ENCODE results near the gene TRMU.

Gene TRMU, protein sequence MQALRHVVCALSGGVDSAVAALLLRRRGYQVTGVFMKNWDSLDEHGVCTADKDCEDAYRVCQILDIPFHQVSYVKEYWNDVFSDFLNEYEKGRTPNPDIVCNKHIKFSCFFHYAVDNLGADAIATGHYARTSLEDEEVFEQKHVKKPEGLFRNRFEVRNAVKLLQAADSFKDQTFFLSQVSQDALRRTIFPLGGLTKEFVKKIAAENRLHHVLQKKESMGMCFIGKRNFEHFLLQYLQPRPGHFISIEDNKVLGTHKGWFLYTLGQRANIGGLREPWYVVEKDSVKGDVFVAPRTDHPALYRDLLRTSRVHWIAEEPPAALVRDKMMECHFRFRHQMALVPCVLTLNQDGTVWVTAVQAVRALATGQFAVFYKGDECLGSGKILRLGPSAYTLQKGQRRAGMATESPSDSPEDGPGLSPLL

DNA sequence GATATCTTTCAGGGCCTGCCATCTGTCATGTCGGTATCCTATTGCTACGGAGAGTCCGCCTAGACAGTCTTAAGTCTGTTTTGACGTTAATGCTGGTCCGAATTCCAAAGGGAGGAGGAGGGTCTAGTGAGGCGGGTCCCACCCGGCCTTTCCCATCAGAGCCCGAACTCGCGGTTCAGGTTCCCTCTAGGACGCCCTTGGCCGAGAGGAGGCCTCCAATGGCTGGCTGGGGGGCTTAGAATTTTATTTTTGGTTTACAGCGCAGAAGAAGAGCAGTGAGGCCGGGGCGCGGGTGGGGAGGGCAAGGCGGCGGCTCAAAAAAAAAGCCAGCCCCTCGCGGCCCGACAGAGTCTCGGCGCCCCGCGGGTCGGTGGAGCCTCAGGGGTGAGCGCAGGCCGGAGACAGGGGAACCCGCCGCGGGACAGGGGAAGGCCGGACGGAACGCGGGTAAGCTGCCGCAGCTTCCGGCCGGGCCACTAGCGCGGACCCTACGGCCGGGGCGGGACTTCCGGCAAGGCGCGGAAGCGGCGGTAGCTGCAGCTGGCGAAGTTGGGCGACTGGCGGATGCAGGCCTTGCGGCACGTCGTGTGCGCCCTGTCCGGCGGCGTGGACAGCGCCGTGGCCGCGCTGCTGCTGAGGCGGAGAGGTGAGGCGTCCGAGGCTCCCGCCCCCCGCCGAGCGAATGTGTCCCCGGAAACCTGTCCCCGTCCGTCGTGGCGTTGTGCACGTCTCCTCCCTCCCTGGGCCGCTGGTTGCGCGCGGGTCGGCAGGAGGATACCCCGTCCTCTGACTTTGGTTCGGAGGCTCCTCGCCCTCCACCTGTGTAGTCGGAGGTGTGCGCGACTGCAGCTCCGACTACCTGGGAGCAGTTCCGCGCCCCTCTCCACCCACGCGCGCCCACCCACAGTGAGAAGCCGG, at the start of gene TRMU:
Gene TRMU, plus strand, starts transcription at position 514 of the 918 bp plus-strand sequence. Its CDS starts 51 bp downstream, at position 565.
- peak; percentile 70 for DNase-seq (ENCODE audit: low spot score)

DNA sequence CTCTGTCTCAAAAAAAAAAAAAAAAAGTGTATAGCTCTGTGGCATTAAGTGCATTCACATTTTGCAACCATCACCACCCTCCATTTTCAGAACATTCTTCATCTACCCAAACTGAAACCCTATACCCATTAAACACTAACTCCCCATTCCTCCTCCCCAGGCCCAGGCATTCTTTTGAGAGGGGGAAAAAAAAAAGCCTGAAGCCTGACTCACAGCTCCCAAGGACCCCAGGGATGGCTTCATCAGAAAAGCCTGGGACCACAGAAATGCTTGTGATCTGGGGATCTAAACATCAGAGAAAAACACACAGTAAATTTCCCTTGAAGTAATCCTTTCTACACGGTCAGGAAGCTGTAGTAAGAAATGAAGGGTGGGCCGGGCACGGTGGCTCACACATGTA, 49.5 kb upstream of the TRMU start:
- DNase-seq (ENCODE audit: low spot score): no peak

DNA sequence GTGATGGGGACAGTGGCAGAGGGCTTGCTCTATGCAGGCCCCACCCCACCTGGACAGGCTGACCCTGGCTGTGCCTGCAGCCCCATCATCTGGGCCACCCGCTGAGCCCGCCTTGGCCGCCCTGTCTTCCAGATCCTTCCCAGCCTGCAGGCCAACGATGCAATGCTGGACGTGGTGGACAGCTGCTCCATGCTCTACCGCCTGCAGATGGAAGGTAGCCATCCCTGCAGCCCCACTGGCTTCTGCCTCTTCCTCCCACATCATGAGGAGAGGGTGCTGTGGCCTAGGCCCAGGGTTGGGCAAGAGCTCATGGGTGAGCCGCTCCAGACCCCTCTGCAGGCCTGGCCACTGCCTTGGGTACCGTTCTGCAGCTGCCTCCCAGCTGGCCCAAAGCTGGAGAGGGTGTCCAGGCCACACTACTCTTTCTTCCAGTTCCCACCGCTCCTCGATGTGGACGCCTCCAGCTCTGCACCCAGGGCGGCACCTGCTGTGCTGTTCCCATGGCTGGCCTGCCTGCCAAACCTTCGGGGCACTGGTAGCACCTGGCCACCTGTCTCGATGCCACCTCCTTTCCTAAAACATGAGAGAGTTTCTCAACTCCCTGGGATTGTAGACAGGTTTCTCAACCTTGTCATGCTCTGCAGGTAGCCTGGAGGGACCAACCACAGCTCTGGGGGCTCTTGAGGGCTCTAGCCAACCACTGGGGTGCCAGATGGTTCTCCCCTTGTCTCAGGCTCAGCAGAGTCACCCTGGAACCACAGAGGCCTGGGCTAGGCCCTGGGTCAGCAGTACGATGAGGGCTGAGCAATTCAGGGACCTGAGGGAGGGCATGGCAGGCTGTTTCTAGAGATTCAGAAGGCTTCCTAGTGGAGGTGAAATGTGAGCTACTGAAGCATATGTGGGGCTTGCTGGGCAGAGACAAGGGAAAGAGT, 48.3 kb upstream of the TRMU start:
- no peak for DNase-seq (ENCODE audit: low spot score)

DNA sequence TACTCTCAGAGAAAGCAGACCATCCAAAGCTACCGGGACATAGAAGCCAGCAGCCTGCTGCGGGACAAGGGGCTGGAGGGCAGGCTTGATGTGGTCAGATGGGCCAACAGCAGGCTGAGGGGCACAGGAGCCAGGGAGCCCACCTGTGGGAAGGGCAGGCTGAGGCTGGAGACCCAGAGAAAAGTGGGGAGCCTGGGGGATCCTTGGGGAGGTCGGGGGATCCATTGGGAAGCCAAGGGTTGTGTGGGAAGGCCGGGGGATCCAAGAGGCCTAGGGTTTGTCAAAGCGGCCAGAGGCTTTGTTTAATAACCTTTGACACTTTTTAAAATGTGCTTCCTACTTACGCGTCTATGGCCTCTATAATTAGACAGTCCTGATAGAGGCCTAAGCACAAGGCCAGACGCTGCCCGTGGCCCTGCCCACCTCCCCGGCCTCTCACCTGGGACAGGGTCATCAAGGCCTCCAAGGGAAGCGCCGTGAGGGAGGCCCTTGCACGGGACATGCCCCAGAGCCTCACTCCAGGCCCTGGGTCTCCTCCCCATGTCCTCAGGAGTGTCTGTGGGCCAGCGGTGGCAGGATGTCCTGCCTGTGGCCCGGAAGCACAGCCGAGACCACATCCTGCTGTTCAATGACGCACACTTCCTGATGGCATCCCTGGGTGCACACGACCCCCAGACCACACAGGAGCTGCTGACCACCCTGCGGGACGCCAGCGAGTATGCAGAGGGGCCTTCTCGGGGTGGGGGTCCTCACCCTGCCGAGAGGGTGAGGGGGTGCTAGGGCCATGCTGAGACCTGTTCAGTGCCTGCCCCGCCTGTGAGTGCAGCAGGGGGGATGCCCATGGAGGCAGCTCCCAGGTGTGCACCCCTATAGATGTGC, 47.4 kb upstream of the TRMU start:
- DNase-seq (ENCODE audit: low spot score): no peak

DNA sequence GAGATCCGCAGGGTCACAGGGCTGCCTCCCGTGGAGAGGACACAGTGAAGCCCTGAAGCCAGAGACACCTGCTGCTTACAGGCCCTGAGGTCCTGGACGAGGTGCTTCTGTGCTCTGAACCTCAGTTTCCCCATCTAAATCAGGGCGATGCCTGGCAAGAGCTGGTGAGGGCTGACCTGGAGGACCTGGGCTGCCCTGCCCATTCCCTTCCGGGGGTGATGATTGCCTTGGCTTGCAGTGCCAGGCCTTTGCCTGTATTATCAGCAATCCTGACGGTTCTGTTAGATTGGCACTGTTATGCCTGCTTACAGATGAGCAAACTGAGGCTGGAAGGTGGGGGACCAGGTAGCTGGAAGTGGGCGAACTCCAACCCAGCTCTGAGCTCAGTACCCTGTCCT, 46.7 kb upstream of the TRMU start:
- no peak for DNase-seq (ENCODE audit: low spot score)

DNA sequence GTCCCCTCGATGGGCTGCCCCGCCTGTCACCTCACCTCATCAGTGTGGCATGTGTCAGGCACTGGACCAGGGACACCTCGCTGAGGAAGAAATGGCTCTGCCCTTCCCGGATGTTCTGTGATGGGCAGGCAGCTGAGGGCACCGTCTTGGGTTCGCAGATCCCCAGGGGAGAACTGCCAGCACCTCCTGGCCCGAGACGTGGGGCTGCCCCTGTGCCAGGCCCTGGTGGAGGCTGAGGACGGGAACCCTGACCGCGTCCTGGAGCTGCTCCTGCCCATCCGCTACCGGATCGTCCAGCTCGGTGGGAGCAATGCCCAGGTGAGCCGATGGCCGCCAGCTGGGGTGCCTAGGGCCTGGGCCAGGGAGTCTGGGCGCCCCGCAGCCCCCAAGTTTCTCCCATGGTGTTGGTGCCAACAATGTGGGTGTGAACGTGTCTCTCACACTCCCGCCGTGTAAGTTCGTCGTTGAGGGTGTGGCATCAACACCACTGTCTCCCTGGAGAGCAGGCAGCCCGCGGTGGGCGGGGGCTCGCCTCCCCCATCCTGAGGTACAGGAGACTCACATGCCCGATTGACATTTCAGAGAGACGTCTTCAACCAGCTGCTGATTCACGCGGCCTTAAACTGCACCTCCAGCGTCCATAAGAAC, 46.1 kb upstream of the TRMU start:
- no peak for DNase-seq (ENCODE audit: low spot score)

DNA sequence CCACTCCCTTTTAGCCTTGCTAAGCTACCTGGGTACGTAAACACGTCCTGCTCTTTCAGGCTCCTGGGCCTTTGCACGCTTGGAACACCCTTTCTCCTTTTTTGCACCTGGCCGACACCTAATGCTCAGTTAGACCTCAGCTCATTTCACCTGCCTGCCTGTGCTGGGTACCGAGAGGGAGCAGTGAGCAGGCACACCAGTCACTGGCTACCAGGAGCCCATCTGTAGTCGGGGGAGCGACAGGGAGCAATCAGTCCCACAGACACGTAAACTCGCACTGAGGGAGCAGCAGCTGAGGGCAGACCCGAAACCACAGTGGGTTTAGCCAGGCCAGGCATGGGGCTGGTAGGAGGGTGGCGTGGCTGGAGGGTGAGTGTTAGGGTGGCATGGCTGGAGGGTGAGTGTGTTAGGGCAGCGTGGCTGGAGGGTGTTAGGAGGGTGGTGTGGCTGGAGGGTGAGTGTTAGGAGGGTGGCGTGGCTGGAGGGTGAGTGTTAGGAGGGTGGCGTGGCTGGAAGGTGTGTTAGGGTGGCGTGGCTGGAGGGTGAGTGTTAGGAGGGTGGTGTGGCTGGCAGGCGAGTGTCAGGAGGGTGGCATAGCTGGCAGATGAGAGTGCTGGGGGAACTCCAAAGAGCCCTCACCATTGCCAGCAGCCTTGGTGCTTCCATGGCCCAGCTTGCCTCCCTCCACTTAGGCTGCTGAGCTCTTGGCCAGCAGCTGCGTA, 45.2 kb upstream of the TRMU start:
- no peak for DNase-seq (ENCODE audit: low spot score)

DNA sequence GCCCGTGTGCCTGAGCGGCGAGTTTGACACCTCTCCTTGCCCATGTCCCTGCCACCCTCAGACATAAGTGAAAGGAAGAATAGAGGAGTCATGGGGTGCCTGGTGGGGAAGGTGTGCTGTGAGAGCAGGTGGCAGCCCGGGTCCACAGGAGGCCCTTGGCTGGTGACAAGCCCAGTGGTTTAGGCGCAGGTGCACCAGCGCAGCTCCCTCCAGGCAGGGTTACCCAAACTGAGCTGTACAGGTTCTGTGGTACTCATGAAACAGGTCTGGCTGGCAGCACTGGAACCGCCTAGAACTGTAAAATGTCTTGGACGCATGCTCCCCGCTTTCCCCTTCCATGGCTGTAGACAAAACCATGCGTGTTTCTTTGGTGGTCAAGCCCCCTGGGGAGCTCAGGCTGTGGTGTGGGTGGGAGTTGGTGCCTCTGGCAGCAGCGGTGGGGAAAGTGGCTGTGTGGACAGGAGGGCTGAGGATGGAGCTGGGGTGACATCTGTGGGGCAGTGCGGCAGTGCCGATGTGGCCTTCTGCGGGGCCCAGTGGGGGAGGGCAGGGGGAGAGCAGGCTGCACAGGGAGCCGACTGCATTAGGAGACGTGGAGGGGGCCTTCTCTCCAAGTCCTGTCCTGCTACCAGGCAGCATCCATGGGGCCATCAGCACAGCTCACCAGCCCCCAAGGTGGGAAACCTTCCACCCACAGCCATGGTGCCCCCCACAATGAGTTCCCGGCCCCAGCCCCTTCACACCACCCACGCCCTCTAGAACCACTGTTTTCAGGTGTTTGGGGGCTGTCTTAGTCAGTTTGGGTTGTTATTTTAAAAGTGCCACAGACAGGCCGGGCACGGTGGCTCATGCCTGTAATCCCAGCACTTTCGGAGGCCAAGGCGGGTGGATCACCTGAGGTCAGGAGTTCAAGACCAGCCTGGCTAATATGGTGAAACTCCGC, 44.4 kb upstream of the TRMU start:
- no peak for DNase-seq (ENCODE audit: low spot score)

DNA sequence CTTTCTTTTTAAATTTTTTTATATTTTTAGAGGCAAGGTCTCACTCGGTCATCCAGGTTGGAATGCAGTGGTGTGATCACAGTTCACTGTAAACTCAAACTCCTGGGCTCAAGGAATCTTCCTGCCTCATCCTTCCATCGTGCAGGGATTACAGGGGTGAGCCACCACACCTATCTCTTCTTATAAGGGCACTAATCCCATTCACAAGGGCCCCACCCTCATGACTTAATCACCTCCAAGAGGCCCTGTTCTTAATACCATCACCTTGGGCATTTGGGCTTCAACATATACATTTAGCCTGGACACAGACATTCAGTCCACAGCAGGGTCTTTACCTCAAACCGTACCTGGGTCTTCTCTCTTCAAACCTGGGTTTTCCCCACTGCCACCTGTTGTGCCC, 43.3 kb upstream of the TRMU start:
- no peak for DNase-seq (ENCODE audit: low spot score)

DNA sequence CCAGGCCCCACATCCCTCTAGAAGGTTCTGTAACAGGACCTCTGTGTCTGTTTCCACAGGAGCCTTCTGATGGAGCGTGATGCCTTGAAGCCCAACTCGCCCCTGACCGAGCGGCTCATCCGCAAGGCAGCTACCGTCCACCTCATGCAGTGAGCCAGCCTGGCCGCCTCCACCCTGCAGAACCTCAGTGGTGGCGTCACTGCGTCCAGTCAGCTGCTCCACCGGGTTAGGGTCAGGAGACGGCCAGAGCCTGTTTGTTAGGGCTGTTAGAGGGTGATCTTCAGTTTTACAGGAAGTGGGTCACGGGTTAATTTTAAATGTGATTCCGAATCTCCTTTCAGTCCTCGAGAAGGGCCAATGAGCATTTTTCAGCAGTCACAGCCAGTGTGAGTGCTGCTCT, 42.8 kb upstream of the TRMU start:
- no peak for DNase-seq (ENCODE audit: low spot score)

DNA sequence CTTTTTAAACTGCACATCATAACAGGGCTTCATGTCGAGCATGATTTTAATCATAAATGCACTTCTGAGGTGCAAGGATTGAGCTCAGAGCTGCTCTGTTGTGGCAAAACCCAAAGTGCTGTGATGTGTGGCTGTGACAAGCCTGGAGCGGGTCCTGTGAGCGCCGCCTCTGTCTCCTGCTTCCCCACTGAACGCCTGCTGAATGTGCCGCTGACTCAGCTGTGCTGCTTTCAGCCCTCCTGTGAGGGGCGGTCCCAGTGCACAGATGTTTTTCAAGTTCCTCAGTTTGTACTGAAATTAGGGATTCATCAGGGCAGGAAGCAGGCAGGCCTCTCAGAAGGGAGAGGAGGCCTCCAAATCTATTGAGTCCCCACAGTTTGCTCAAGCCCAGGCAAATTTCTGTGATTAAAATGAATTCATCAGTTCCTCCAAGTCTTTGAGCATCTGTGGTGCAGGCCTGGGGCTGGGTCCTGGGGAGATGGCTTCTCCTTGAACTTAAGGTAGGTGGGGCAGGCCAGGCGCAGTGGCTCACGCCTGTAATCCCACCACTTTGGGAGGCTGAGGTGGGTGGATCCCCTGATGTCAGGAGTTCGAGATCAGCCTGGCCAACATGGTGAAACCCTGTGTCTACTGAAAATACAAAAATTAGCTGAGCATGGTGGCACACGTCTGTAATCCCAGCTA, 41.8 kb upstream of the TRMU start:
- DNase-seq (ENCODE audit: low spot score): no peak

DNA sequence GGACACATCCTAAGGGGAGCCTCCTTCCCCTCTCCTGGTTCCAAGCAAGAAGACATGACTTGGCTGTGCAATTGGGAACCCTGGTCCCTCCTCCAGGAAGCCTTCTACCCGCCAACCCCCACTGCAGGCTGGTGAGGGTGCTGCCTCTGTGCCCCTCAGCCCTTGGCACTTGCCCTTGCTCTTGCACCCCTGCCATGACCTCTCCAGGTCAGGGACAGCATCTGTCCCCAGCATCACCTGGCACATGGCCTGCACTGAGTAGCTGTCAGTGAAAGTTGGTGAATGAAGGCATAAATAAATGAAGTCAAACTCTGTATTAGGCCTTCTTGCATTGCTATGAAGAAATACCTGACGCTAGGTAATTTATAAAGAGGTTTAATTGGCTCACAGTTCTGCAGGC, 40.7 kb upstream of the TRMU start:
- no peak for DNase-seq (ENCODE audit: low spot score)

DNA sequence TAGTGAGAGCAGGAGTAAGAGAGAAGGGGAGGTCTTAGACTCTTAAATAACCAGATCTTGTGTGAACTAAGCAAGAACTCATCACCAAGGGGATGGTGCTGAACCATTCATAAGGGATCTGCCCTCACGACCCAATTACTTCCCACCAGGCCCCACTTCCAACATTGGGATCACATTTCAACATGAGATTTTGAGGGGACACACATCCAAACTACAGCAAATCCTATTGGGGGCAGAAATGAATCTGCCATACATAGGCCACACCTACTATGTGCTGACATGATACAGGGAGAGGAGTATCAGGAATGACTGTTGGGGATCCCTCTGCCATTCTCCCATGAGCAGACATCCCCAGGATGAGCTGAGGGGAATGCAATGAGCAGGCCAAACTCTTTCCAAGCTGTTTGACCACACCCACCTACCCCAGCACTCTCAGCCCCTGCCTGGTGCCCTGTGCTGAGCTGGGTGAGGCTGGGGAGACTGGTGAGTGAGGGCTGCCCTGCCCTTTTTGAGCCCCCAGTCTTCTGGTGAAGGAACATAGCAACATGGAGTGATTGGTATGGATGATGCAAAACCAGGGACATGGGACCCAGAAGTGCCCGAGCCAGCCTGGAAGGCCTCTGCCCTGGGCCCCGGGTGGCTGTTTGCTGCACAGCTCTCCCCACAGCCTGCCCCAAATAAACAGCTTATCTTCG, 40.1 kb upstream of the TRMU start:
- no peak for DNase-seq (ENCODE audit: low spot score)

DNA sequence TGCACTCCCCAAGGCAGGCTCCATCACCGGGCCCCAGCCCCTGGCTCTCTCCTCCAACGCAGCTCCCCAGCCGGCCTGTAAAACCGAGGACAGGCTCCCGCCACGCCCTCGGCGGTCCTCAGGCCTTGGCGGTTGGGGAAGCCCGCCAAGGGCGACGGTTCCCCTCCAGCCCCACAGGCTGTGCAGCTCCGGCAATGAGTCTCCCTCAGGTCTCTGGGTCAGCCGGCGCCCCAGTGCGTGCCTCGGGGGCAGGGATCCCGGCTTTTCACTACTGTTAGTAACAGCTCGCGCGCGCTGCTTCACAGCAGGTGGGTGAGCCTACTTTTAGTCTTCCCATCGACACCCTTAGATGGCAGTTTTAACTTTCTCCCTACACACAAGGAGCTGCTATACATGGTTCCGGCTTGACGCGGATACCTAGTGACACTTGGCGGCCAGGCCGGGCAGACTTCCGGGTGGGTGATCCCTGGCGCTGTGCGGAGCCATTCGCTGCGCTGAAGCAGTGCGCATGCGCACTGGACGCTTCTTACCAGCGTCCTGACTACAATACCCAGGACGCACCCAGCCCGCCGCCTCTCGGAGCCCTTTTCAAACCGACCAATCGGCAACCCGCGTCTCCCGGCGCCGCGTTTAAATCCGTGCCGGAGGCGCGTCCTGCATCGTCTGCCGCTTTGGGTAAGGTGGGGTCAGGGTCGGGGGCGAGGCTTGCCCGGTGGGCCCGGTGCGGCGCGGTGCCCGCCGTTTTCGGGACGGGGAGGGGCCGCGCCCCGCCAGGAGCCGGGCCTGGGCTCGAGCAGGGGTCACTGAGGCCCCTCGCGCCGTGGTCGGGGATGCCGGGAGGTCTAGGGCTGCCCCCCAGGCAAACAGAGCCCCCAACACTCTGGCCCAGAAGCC, 39.0 kb upstream of the TRMU start, which contains the start of gene GTSE1:
Gene GTSE1, plus strand, starts transcription at position 614 of the 894 bp plus-strand sequence. CDS start 531 bp downstream, outside the sequence.
- DNase-seq (ENCODE audit: low spot score): peak; percentile 98

DNA sequence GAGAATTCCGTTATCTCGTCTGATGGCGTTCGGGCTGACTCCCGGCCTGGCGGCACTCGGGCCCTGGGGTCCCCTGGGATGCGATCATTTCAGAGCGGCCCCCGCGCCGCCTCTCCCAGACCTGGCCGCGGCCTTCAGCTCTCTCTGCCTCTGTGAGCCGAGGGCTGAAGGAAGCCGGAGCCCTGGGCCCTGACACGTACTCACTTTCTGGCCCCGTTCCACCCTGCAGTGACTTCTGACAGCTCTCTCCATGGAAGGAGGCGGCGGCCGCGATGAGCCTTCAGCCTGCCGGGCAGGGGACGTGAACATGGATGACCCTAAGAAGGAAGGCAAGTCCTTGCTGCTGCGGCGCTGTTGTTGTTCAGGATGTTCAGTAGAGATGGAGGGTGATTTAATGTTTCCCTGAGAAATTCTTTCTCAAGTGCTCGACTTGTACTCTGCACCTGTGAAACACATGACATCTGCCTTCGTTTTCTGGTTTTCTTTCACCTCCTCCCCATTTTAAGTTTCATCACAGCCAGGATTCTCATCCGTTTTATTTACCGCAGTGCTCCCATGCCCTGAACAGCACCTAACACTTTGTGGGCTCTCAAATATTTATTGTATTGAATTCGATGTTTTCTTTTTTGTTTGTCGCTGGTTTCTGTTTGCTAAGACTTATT, 38.2 kb upstream of the TRMU start:
- no peak for DNase-seq (ENCODE audit: low spot score)

DNA sequence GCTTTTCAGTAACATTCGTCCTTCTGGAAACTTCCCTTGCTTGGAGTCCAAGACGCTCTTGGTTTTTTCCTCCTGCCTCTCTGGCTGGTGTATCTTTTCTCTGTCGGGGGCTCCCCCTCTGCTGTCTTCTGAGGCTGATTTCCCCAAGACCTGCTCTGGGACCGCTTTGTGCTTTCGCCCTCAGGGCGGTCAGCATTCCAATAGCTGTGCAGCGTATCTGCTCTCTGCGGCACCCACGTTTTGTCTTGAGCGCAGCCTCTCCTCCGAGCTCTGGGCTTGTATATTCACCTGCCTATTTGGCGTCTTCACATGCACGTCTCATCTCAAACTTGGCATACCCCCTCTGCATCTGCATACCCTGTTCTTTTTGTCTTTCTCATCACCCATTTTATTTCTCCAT, 36.4 kb upstream of the TRMU start:
- no peak for DNase-seq (ENCODE audit: low spot score)
